Measurements from ENCODE around the gene ASS1.

Gene ASS1

GRCh38 chr9:130458027-130458803, 13.5 kb downstream of the ASS1 start:
- no peak for DNase-seq

DNA sequence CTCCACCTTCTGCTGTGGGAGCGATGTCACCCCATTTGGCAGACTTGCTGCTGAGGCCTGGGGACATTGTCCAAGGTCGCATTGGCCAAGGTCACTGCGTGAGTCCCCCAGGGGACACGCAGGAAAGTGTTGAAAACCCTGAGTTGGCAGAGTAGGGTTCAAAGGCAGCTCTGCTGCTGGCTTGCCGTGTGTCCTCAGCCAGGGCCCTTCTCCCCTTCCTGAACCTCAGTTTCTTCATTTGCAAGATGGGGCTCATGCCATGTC, 14.0 kb downstream of the ASS1 start:
- DNase-seq: no peak

DNA sequence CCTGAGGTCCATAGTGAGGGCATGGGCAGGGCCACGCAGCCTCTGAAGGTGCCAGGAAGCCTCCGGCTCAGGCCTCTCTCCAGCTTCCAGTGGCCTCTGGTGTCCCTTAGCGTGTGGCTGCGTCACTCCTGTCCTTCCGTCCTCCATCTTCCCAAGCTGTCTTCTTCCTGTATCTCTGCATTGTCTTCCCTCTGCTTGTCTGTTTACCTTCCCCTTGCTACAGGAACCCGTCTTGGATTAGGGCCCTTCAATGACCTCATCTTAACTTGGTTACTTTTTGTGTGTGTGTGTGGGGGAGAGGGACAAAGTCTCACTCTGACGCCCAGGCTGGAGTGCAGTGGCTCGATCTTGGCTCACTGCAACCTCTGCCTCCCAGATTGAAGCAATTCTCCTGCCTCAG, 14.4 kb downstream of the ASS1 start:
- DNase-seq: no peak

GRCh38 chr9:130459941-130460669, 15.3 kb downstream of the ASS1 start:
- DNase-seq: no peak

GRCh38 chr9:130461218-130461630, 16.5 kb downstream of the ASS1 start:
- peak; percentile 66 for DNase-seq

- no peak for DNase-seq
These were observed 17.0 kb downstream of the ASS1 start for GRCh38 chr9:130461731-130462130.

DNA sequence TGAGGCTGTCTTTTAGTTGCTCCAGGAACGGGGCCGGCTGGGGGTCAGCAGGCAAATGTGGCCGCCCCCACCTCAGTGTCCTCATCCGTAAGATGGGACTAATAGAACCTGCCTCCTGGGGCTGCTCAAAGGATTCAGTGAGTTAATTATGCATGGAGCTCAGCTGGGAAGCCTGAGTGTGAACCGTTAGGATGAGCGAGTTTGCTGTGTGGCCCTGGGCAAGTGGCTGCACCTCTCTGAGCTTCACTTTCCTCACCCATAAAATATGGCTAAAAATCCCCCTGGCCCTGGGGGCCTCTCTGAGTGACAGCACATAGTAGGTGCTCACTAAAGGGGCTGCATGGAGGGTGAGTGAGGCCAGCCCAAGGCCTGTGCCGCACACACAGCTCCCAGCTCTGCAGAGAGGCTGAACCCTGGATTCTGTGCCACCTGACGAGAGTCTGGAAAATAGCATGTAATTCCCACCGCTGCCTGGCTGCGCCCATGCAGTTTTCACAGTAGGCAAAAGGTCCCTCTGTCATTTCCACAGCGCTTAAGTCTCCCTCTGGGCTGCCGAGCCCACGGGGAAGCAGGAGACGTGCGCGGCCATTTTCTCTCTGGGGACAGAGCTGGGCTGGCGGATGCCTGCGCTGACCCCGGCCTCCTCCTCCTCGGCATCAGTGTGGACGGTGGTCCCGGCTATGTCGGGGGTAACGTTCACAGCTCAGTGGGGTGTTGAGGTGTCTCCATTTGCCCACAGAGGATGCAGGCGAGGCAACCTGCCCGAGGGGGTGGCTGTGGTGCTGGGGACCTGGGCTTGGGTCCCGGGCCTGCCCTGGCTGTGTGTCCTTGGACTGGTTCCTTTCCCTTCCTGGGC, 18.2 kb downstream of the ASS1 start:
- no peak for DNase-seq

DNA sequence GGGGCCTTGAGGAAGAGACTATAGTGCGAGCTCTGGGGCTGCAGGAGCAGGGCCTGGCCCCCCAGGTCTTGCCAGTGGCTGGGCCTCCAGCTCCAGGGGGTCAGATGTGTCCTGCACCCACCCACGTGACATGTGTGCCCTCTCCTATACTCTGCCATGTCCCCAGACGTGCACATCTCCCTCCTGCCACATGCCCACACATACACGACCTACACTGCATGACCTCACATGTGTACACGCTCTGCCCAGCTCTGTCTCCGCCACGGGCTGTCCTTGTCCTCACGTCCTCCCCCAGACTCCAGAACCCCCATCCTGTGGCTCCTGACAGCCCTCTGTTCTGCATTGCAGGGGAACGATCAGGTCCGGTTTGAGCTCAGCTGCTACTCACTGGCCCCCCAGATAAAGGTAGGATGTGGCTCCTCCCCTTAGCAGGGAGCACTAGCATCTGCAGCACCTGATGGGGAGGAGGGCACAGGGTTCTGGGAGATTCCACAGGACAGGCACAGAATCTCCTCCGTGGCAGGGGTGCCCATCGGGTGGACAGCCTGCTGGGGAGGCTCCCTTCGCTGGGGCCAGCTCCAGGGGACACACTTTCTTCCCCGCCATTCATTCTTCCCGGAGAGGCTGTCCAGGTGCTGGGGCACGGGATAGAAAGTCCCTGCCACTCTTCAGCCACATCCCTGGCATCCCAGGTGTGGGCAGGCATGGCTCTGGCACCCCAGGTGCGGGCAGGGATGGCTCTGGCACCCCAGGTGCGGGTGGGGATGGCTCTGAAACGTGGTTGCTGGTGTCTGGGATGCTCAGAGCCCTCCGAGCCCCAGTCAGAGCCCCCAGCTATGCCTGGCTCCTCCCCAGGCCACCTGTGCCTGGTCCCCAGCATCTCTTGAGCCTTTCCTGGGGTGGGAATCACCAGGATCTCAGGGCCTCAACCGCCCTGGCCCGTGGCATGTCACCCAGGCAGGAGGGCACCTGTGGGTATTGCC, 19.3 kb downstream of the ASS1 start:
- DNase-seq: no peak

DNA sequence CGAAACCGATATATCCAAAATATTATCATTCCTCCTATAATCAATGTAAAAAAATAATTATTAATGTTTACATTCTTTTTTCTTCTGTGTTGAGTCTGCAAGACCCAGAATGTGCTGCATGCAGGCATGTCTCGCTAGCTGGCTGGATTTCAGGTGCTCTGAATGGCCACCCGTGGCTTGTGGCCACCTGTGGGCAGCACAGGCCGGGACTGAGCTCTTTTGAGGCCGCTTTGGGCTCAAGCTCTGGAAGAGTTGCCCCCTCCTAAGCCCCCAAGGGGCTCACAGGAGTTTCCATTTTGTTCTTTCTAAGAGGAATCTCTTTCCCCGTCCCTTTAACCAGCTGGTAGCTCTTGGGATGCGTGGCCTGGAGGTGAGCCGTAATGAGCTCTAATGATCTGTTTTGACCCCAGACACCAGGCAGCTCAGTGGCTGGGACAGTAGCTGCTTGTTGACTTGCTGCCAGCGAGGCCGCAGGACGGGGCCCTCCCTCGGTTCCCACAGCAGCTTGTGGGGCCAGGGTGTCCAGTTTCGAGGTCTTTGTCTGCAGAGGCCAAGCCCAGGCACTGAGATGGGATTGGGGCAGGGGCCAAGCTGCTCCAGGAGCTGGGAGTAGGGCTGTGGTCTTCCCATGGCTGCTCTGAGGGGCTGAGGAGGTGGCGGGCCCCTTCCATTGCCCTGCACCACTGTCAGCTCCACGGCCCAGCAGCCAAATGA, 20.8 kb downstream of the ASS1 start:
- DNase-seq: peak; percentile 57

GRCh38 chr9:130466537-130467217, 21.9 kb downstream of the ASS1 start:
- DNase-seq: no peak

DNA sequence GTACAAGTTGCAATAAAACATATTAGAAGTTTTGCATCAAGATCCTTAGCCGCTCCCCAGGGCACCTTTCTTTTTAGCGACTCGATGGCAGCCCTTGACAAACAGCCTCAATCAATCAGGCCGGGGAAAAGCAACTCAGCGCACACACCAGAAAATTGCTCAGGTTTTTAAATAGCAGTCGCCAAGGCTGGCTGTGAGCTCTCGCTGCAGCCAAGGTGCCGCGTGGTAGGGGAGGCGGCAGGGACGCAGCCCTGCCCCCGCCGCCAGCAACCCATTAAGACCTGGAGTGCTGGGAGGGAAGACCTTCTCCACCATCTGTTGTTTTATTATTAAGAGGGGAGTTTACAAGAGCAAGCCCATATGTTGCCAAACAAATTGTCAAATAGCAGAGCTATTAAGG, 22.6 kb downstream of the ASS1 start:
- DNase-seq: no peak

DNA sequence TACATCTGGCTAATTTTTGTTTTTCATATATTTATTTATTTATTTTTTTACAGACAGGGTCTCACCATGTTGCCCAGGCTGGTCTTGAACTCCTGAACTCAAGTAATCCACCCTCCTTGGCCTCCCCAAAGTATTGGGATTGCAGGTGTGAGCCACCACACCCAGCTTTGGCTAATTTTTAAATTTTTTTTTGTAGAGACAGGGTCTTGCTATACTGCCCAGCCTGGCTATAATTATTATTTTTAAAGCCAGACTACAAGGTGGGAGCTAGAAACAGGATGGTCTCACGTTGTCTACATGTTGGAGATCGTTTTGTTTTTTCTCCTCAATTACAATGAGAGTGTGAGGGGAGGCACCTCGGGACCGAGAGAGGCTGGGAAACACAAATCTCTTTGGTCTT, 23.8 kb downstream of the ASS1 start:
- no peak for DNase-seq

- no peak for DNase-seq
These were observed 25.5 kb downstream of the ASS1 start for GRCh38 chr9:130470269-130470668.

DNA sequence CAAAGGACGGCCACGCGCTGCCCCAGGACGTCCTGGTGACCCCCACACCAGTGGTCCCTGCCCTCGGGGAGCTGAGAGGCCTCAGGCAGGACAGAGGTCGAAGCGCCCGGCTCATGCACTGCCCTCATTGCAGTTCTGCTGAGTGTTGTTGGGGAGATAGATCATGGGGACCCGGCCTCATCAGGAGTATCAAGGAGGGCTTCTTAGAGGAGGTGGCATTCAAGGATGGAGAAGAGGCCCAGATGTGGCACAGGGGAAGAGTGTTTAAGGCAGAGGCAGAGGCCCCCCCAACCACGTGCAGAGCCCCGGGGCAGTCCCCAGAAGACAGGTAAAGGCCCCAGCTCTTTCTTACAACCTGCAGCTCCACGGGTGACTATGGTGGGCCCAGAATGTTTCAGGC, 26.2 kb downstream of the ASS1 start:
- DNase-seq: no peak

DNA sequence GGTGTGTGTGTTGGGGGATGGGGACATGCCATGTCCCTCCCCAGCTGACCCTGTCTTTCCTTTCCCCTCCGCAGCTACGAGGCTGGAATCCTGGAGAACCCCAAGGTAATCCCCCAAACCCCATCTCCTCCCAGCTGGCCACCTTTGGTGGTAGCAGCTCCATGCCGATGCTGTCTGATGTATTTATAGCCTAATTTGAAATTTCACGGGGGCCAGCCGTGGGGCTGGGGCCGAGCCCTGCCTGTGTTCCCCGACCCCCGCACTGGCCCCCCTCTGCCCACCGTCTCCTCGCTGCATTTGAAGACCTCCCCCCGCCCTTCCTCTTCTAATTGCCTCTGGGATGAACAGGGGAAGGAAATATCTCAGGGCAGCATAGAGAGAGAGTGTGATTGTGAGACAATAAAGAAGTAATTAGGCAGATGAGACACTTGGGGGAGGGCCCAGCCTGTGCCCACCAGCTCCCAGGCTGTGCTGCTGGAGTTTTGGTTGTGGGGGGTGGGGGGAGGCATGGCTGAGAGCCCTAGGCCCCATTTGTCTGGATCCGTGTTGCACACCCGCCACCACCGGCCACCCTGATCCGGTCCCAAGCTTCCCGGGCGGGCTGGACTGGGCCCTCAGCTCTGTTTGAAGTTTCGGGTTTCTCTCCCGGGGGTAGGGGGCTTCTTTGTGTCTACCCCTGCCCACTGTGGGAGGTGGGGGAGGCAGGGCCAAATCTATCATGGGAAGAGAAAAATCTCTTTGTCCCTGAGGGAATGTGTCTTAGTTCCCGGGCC, 26.8 kb downstream of the ASS1 start:
- no peak for DNase-seq

- DNase-seq: no peak
These were observed 27.5 kb downstream of the ASS1 start for GRCh38 chr9:130472184-130472705.

GRCh38 chr9:130473009-130473408, 28.2 kb downstream of the ASS1 start:
- no peak for DNase-seq

GRCh38 chr9:130473566-130473965, 28.8 kb downstream of the ASS1 start:
- DNase-seq: no peak

- no peak for DNase-seq
These were observed 29.3 kb downstream of the ASS1 start for GRCh38 chr9:130474106-130474505.

- no peak for DNase-seq
These were observed 31.5 kb downstream of the ASS1 start for GRCh38 chr9:130476151-130476730.

Measured in right hindlimb (tissue), 1 donor.